NB4 (cell line): ENCODE results near the gene ERCC5.

Experiments
- CTCF ChIP-seq: IDR thresholded peaks from one replicate; pipeline ENCODE4 v1.5.1; 2012; ENCODE audit warnings: low read depth, low read length
- MAX ChIP-seq: IDR thresholded peaks from 2 replicates; pipeline ENCODE4 v1.6.1; 2011; ENCODE audit warnings: low read depth, low read length
- MYC ChIP-seq: IDR thresholded peaks from 2 replicates; pipeline ENCODE4 v1.6.1; 2011; ENCODE audit warnings: low read depth, low read length
- POLR2A ChIP-seq: IDR thresholded peaks from 2 replicates; pipeline ENCODE4 v1.6.1; 2011; ENCODE audit warnings: mild to moderate bottlenecking; ENCODE audit not compliant: insufficient read length; ENCODE audit errors: extremely low read depth

GRCh38 chr13:102911336-102911735 is 65.5 kb downstream of the ERCC5 start:
- TF ChIP-seq POLR2A (no peak), CTCF (no peak), MYC (no peak), MAX (no peak)
